SHP77 treated with DMSO at 0.1 percent for 48 hours (cell line): ENCODE data around the gene NEUROG1.

ENCODE experiments used
- DNase-seq: peaks from one replicate; lab custom pipeline; 2025; lab: John Stamatoyannopoulos, UW

The NEUROG1 gene

DNA sequence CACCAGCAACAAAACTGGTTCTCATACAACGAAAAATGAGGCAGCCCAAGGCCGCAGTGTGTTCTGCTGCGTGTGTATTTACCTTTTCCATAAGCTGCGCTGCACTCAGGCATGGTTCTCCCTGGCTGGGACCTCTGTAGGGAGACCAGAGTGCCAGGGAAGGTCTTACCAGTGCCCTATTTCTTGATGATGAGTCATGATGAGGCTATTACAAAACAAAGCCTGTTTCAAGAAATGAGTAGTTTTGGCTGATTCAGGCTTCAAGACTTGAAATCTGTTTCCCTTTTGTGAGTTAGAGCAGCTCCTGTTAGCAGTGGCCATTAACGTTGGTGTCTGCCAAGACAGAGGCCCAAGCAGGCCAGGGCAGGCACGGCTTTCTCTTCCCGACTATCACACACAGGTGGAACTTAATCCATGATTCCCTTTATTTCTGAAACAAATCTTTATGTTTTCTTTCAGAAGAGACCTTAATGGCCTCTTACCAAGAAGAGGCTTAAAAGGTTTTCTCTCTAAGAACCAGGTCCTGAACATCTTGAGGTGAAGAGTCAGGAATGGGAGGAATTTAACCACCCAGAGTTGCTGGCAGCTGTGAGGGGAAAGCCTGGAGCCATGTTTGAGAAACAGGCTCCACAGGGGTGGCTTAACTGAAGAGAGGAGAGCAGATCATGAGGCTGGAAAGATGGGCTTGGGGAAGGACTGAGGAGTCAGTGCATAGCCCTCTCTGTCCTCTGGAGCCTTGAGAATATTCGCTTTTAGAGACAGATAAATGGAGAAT lies 42.2 kb downstream of the NEUROG1 start:
- no peak for DNase-seq

- DNase-seq: no peak
Measured at GRCh38 chr5:135492319-135492626, 43.5 kb downstream of the NEUROG1 start.

DNA sequence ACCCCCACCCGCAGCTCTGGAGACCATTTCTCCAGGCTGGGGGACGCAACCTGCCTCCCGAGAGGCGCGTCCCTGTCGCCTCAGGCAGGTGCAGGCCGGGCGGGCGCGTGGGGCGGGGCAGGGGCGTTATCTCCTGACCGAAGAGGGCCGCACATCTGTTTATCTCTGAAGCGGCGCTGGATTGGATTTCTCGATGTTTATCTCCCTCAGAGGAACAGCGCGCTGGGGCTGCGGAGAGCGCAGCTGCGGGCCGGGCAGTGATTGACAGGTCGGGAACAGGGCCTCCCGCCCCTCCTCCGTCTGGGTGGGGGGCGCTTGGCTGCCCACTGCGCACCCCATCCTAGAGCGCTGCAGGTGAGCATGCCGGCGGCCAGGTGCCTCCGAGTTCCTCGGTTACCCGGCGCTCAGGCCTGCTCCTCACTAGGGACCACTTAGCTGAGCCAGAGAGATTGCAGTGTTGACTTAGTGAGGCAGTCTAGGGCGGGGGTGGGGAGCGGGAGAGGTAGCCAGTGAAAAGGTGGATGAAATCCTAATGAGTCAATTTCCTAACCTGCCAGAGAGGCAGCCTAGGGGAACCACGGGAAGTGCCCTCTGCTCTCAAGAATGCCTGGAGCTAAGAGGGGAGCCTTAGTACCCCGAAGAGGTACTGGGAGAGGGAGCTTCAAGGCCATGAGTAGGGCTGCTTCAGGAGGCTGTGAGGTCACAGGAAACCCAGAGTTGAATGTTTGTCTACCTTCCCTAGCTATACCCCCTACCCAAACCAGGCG lies 44.0 kb downstream of the NEUROG1 start:
- no peak for DNase-seq

DNA sequence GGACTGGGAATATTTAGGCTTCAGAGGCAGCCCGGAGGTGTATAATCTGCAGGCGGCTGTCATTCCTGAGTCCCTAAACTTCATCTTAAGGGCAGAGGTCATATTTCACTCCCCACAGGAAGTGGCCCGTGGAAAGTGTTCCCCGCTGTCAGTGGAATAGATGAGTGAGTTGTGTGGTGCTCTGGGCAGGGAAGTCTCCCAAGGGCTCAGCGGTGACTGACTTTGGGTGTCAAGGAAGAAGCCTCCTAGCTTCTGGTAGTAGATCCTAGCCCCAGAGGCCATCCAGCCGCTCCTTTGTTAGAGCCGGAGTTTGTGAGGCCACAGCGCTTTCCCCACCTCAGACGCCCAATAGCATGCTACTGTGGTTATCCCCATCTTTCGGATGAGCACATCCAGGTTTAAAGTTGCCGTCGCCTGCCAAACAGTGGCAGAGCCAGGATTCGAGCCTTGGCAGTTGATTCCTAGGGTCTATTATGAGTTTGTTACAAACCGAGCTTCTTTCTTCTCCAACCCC lies 44.7 kb downstream of the NEUROG1 start:
- no peak for DNase-seq

- no peak for DNase-seq
Measured at GRCh38 chr5:135490245-135491037, 45.3 kb downstream of the NEUROG1 start.

DNA sequence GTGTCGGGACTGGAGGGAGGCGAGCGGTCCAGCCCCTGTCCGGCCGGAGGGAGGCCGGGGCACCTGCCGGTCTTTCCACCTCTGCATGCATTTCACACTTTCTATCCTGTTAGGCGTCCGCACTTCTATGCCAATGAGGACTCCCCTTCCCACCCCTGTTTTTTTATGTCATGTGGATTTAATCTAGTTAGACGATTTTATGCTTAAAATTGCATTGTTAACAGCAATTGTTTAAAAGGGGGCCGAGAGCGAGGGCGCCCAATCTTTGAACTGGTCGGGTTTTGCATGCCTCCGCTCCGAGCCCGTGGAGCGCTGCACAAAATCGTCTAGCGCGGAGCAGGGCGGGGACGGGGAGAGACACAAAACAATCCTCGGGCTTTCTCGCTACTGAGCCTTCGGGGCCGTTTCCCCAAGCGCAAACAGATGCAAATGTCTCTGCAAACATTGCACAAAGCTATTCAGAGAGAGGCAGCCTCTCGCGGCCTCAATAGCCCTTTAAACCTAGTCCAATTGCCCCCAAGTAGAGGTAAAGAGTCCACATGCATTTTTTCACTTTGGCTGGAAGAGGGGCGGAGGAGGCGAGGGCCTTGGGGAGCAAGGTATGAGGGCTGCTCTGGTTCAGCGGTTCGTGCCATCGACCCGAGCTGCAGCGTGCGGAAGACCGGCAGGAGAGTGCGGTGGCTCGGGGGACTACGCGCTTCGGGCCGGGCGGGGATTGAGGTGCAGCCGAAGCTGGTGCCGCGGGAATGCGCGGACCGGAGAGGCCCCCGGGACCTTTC lies 46.1 kb downstream of the NEUROG1 start:
- no peak for DNase-seq

- no peak for DNase-seq
Measured at GRCh38 chr5:135488727-135489465, 46.9 kb downstream of the NEUROG1 start.

DNA sequence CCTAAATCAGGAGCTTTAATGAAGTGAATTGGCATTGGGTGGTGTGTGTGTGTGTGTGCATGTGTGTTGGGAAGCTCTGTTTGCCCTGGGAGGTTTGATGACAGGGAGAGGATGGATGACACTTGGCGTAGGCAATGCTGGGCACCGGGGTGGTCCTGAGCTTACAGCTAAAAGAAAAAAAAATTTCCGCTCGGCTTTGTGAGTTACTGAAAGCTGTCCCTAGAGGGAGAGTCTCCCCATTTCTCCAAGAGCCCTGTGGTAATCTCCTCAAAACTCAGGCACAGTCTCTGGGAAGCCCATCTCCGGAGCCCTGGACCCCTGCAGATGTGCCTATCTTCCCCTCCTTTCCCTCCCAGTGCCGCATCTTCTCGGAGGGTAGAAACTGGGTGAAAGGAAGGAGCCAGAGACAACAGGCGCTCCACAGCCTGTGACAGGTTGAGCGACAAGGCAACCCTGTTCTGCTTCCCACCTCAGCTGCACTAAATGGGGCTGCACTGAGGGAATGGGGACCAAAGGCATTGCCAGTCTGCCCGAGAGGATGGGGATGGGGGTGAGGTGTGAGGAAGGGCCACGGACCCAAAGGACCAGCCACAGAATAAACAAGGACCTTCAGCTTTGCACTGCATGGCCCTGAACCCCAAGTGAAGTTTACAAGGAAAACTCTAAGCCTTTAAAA lies 47.8 kb downstream of the NEUROG1 start:
- DNase-seq: no peak

- no peak for DNase-seq
Measured at GRCh38 chr5:135487037-135487395, 48.7 kb downstream of the NEUROG1 start.

DNA sequence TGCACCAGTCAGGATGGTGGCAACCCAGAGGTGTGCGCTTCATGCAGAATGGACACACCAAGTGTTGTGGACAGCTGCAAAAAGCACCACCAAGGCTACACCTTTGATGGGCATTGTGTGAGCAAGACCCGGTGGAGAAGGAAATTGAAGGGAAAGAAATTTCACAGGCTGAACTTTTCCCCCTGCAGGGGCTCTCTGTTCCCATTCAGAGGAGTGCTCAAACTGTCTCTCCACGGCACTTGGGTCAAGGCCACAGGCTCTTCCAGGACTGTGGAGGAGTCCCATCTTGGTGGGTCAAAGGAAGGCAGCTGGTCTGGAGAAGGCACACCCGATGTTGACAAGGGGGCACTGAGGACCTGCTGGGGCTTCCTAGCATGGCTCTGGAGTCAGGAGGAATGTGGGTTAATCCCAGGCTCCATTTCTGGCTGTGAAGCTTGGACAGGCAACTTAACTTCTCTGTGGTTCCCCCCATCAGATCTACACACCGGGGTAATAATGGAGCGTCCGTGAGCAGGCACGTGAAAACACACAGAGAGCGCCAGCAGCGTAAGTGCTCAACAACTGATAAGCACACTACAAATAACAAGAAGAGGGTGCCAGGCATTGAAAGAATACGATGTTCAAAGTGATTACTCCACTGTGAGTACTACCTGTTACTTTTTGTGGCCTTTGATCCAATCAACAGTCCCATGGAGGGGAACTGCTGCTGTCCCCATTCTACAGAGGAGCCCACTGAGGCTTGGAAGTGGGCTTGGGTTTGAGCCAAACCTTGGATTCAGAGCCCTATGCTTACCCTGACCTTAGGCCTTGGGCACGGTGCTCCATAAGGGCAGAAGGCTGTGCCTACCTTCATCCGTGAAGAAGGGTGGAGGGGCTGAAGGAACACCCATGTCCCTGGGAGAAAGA lies 49.4 kb downstream of the NEUROG1 start:
- no peak for DNase-seq

DNA sequence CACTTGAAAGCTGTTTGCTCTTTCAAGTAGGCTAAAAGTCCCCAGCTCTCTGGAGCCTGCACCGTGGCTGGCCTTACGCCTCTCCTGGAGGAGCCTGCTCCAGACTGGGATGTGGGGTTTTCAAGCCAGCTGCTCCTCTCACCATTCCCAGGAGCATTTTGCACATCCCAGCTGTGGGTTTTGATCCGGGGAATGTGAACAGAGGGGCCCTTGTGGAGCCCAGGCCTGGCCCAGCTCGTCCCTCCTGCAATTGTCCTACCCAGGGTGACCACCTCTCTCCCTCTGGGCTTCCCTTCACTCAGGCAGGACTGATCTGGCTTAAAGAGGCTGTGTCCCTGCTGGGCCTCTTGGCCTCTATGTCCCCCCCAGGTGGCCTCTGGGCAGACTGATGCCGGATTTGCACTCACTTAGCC lies 51.1 kb downstream of the NEUROG1 start:
- DNase-seq: no peak
